Dedifferentiated amniotic fluid mesenchymal stem cell (primary cell): ENCODE data around the gene ODAD2.
"Not testable (repeated sequence)": the region's sequence is repeated elsewhere in the genome, so short reads cannot be mapped to it uniquely, and the experiment has no call there.

Experiments used
- DNase-seq: peaks from one replicate; pipeline ENCODE4 v3.0.0-alpha.2; 2016; ENCODE audit errors: extremely low spot score

The ODAD2 gene

GRCh38 chr10:27998954-27999275, at the start of gene ODAD2:
Gene ODAD2, minus strand, starts transcription at chr10:27999079. Its CDS starts 3,937 bp downstream, at chr10:27995142.
- DNase-seq: no peak

- DNase-seq: no peak
These were observed 48.2 kb upstream of the ODAD2 start for GRCh38 chr10:28047061-28047460.

- DNase-seq: no peak
These were observed 47.7 kb upstream of the ODAD2 start for GRCh38 chr10:28046579-28046978.

GRCh38 chr10:28043941-28044340, 45.1 kb upstream of the ODAD2 start:
- no peak for DNase-seq

GRCh38 chr10:28036587-28036986, 37.7 kb upstream of the ODAD2 start:
- no peak for DNase-seq

- DNase-seq: no peak
These were observed 22.4 kb upstream of the ODAD2 start for GRCh38 chr10:28020993-28021982.

- peak; percentile 15 for DNase-seq
These were observed 21.4 kb upstream of the ODAD2 start for GRCh38 chr10:28020080-28020860.

- no peak for DNase-seq
These were observed 15.8 kb upstream of the ODAD2 start for GRCh38 chr10:28014651-28015050.

GRCh38 chr10:28012990-28013515, 14.2 kb upstream of the ODAD2 start:
- DNase-seq: no peak

GRCh38 chr10:28010821-28011220, 11.9 kb upstream of the ODAD2 start:
- no peak for DNase-seq

GRCh38 chr10:28008054-28008453, 9.2 kb upstream of the ODAD2 start:
- no peak for DNase-seq

GRCh38 chr10:28001353-28001752, 2.5 kb upstream of the ODAD2 start:
- no peak for DNase-seq

GRCh38 chr10:27998178-27998953, 513 bp downstream of the ODAD2 start:
- DNase-seq: no peak

- DNase-seq: no peak
These were observed 1.1 kb downstream of the ODAD2 start for GRCh38 chr10:27997865-27998177.

GRCh38 chr10:27995311-27995710, 3.6 kb downstream of the ODAD2 start:
- no peak for DNase-seq

GRCh38 chr10:27989357-27989756, 9.5 kb downstream of the ODAD2 start:
- DNase-seq: not testable (repeated sequence)

- DNase-seq: no peak
These were observed 12.1 kb downstream of the ODAD2 start for GRCh38 chr10:27986821-27987220.

GRCh38 chr10:27982875-27983543, 15.9 kb downstream of the ODAD2 start:
- no peak for DNase-seq

- no peak for DNase-seq
These were observed 17.1 kb downstream of the ODAD2 start for GRCh38 chr10:27981744-27982143.

GRCh38 chr10:27970795-27971194, 28.1 kb downstream of the ODAD2 start:
- not testable (repeated sequence) for DNase-seq

GRCh38 chr10:27969931-27970330, 28.9 kb downstream of the ODAD2 start:
- not testable (repeated sequence) for DNase-seq
